C4-2B (cell line): Measurements from ENCODE around the gene SPATA31E1.
"Not testable (repeated sequence)": the region's sequence is repeated elsewhere in the genome, so short reads cannot be mapped to it uniquely, and the experiment has no call there.

Experiments used
- ZFX ChIP-seq: fragments of 450-650 bp; IDR thresholded peaks from 2 replicates; pipeline ENCODE4 v1.6.1; 2017
- TF ChIP-seq, protein P1 (sequence below): fragments of 450-650 bp; conservative IDR thresholded peaks from 2 replicates; pipeline ENCODE4 v1.5.1; 2017; ENCODE audit warnings: mild to moderate bottlenecking

DNA sequence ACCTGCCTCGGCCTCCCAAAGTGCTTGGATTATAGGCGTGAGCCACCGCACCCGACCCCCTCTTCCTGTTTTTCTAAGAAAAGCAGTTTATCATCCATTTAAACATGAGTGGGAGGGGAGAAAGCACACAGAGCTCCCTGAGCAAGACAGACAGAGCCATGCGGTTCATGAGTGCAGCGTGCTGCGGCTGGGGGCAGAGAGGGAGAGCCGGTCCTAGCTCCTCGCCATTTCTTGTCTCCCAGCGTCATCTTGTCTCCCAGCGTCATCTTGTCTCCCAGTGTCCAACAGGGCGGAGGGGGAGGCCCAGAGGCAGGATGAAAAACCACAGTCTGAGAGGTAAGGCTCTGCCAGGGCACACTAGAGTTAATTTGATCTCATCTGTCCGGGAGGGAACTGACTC lies 36.3 kb downstream of the SPATA31E1 start:
- TF ChIP-seq, protein P1, sequence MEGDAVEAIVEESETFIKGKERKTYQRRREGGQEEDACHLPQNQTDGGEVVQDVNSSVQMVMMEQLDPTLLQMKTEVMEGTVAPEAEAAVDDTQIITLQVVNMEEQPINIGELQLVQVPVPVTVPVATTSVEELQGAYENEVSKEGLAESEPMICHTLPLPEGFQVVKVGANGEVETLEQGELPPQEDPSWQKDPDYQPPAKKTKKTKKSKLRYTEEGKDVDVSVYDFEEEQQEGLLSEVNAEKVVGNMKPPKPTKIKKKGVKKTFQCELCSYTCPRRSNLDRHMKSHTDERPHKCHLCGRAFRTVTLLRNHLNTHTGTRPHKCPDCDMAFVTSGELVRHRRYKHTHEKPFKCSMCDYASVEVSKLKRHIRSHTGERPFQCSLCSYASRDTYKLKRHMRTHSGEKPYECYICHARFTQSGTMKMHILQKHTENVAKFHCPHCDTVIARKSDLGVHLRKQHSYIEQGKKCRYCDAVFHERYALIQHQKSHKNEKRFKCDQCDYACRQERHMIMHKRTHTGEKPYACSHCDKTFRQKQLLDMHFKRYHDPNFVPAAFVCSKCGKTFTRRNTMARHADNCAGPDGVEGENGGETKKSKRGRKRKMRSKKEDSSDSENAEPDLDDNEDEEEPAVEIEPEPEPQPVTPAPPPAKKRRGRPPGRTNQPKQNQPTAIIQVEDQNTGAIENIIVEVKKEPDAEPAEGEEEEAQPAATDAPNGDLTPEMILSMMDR = not testable (repeated sequence)
- TF ChIP-seq ZFX = not testable (repeated sequence)
